H1 (cell line): ENCODE measurements around the gene LBP. TPM values are rescaled to one million over a fixed set of nuclear protein-coding genes. Genes with fewer than 3 reads are reported as not detected.
"Not testable (repeated sequence)": the region's sequence is repeated elsewhere in the genome, so short reads cannot be mapped to it uniquely, and the experiment has no call there.

Experiments used
- CTCF ChIA-PET: fragments of 300-600 bp; sonication (Branson Sonifier 250); formaldehyde crosslinking; loops from one replicate; lab custom pipeline; 2021; ENCODE audit not compliant: partially characterized antibody; lab: Charles Lee
- POLR2A ChIA-PET: fragments of 300-600 bp; sonication (Branson Sonifier 250); formaldehyde crosslinking; loops from one replicate; lab custom pipeline; 2021; ENCODE audit warnings: inconsistent platforms; ENCODE audit not compliant: partially characterized antibody; lab: Charles Lee
- DNase-seq, 2 experiments: peaks; one replicate each; pipeline versions ENCODE4 v3.0.0 to v3.0.0-alpha.2; 2010 to 2022; ENCODE audit warnings: low spot score in 2 of 2, low read depth in 1 of 2, mixed read lengths in 1 of 2
- FAIRE-seq: peaks from 2 replicates; lab custom pipeline; 2011; peaks lifted over from hg19 to GRCh38; lab: Jason Lieb, UNC
- H2AFZ ChIP-seq: 2 replicates; pipeline ENCODE4 v1.8.1; 2012; ENCODE audit warnings: low read length, inconsistent platforms
- H2AK5ac ChIP-seq: 2 replicates; pipeline ENCODE4 v1.6.1; 2013; ENCODE audit warnings: low read depth, low read length
- H2BK120ac ChIP-seq: replicated peaks from 2 replicates; pipeline ENCODE3; 2013; ENCODE audit warnings: low read depth, low read length, inconsistent platforms
- H2BK12ac ChIP-seq: 2 replicates; pipeline ENCODE4 v1.6.1; 2013; ENCODE audit warnings: low read depth, low read length
- H2BK15ac ChIP-seq: 2 replicates; pipeline ENCODE4 v1.6.1; 2013; ENCODE audit warnings: low read length
- H2BK20ac ChIP-seq: 2 replicates; pipeline ENCODE4 v1.6.1; 2013; ENCODE audit warnings: low read length
- H2BK5ac ChIP-seq: 2 replicates; pipeline ENCODE4 v1.6.1; 2013; ENCODE audit warnings: low read depth, low read length
- H3K14ac ChIP-seq: 2 replicates; pipeline ENCODE4 v1.6.1; 2013; ENCODE audit warnings: inconsistent platforms; ENCODE audit not compliant: insufficient read length
- H3K18ac ChIP-seq: 2 replicates; pipeline ENCODE4 v1.6.1; 2013; ENCODE audit warnings: low read length; ENCODE audit errors: extremely low read depth
- H3K23ac ChIP-seq: 2 replicates; pipeline ENCODE4 v1.6.1; 2013; ENCODE audit warnings: inconsistent platforms; ENCODE audit not compliant: insufficient read length
- H3K23me2 ChIP-seq: 2 replicates; pipeline ENCODE4 v1.6.1; 2013; ENCODE audit warnings: low read depth, low read length
- H3K27ac ChIP-seq: 2 replicates; pipeline ENCODE4 v1.6.1; 2011; ENCODE audit warnings: low read depth, low read length, inconsistent platforms
- H3K27me3 ChIP-seq, 4 experiments: replicated peaks in 1 of 4; 1 replicate in 1 of 4; 2 replicates in 3 of 4; pipeline versions ENCODE4 v1.6.1 to v1.8.1; 2011 to 2013; ENCODE audit warnings: low read length in 3 of 4, mild to moderate bottlenecking in 3 of 4, inconsistent platforms in 2 of 4, mixed read lengths in 2 of 4, moderate library complexity in 1 of 4; ENCODE audit not compliant: control insufficient read depth in 3 of 4, insufficient read depth in 3 of 4; ENCODE audit errors: extremely low read depth in 1 of 4
- H3K36me3 ChIP-seq, 4 experiments: 2 replicates each; pipeline versions ENCODE4 v1.6.1 to v1.8.1; 2011 to 2013; ENCODE audit warnings: mild to moderate bottlenecking in 4 of 4, low read length in 3 of 4, moderate library complexity in 2 of 4, control low read depth in 1 of 4, inconsistent platforms in 1 of 4; ENCODE audit not compliant: insufficient read depth in 4 of 4, control insufficient read depth in 2 of 4
- H3K4ac ChIP-seq: replicated peaks from 2 replicates; pipeline ENCODE3; 2013; ENCODE audit warnings: low read length, low read depth, mixed read lengths, inconsistent platforms; ENCODE audit not compliant: insufficient read length
- H3K4me1 ChIP-seq, 4 experiments: replicated peaks in 1 of 4; 1 replicate in 1 of 4; 2 replicates in 3 of 4; pipeline versions ENCODE4 v1.6.1 to v1.8.1; 2011 to 2013; ENCODE audit warnings: low read length in 3 of 4, inconsistent platforms in 2 of 4, mixed read lengths in 1 of 4; ENCODE audit not compliant: insufficient read depth in 4 of 4, control insufficient read depth in 3 of 4
- H3K4me2 ChIP-seq, 2 experiments: 2 replicates each; pipeline versions ENCODE4 v1.6.1 to v1.8.1; 2011 to 2013; ENCODE audit warnings: low read depth in 2 of 2, low read length in 2 of 2, control low read depth in 1 of 2, inconsistent platforms in 1 of 2, mild to moderate bottlenecking in 1 of 2; ENCODE audit not compliant: insufficient read depth in 1 of 2
- H3K4me3 ChIP-seq, 4 experiments: fragments of 200-600, 300-600 bp in 1 of 4; sonication (generic), shearing (Covaris generic), sonication (Bioruptor Twin) in 1 of 4; 2 replicates each; pipeline versions ENCODE4 v1.5.1 to v1.8.1; 2011 to 2016; ENCODE audit warnings: low read length in 4 of 4, low read depth in 3 of 4, control low read depth in 2 of 4, inconsistent platforms in 2 of 4, mild to moderate bottlenecking in 2 of 4, mixed read lengths in 1 of 4, moderate library complexity in 1 of 4; ENCODE audit not compliant: insufficient read depth in 2 of 4; ENCODE audit errors: extremely low read depth in 1 of 4
- H3K56ac ChIP-seq: replicated peaks from 2 replicates; pipeline ENCODE3; 2013; ENCODE audit warnings: low read depth, mild to moderate bottlenecking, mixed read lengths, low read length, inconsistent platforms; ENCODE audit not compliant: insufficient read length
- H3K79me1 ChIP-seq: 2 replicates; pipeline ENCODE4 v1.6.1; 2013; ENCODE audit warnings: low read depth, low read length, control low read depth
- H3K79me2 ChIP-seq, 2 experiments: 2 replicates each; pipeline versions ENCODE4 v1.6.1 to v1.8.1; 2012 to 2013; ENCODE audit warnings: low read length in 2 of 2, mild to moderate bottlenecking in 2 of 2, inconsistent platforms in 1 of 2; ENCODE audit not compliant: insufficient read depth in 2 of 2, control insufficient read depth in 1 of 2
- H3K9ac ChIP-seq, 4 experiments: replicated peaks in 1 of 4; 1 replicate in 1 of 4; 2 replicates in 3 of 4; pipeline versions ENCODE4 v1.6.1 to v1.8.1; 2011 to 2013; ENCODE audit warnings: low read depth in 3 of 4, low read length in 3 of 4, control low read depth in 2 of 4, mild to moderate bottlenecking in 2 of 4, moderate library complexity in 2 of 4, inconsistent platforms in 1 of 4; ENCODE audit errors: extremely low read depth in 1 of 4
- H3K9me3 ChIP-seq, 2 experiments: 2 replicates each; pipeline versions ENCODE4 v1.6.1 to v1.8.1; 2012 to 2013; ENCODE audit warnings: mild to moderate bottlenecking in 2 of 2, moderate library complexity in 2 of 2, control low read depth in 1 of 2, inconsistent platforms in 1 of 2, low read depth in 1 of 2, low read length in 1 of 2, mixed read lengths in 1 of 2; ENCODE audit not compliant: insufficient read depth in 2 of 2
- H4K20me1 ChIP-seq, 2 experiments: replicated peaks in 1 of 2; 2 replicates each; pipeline versions ENCODE3 to v1.8.1; 2011 to 2013; ENCODE audit warnings: inconsistent platforms in 2 of 2, low read length in 2 of 2, mild to moderate bottlenecking in 1 of 2; ENCODE audit not compliant: insufficient read depth in 2 of 2, control insufficient read depth in 1 of 2
- H4K5ac ChIP-seq: 2 replicates; pipeline ENCODE4 v1.6.1; 2013; ENCODE audit warnings: low read length, low read depth, mixed read lengths, inconsistent platforms; ENCODE audit not compliant: insufficient read length
- H4K8ac ChIP-seq: 2 replicates; pipeline ENCODE4 v1.8.0; 2013; ENCODE audit warnings: mild to moderate bottlenecking, moderate library complexity, low read length, inconsistent platforms; ENCODE audit not compliant: insufficient read depth; ENCODE audit errors: extremely low read depth
- H4K91ac ChIP-seq: replicated peaks from 2 replicates; pipeline ENCODE3; 2013; ENCODE audit warnings: low read length, mixed read lengths, inconsistent platforms; ENCODE audit not compliant: insufficient read length
- WGBS, 2 experiments: shearing (Covaris generic) in 1 of 2; methylation state at CpG; one replicate each; pipeline versions ENCODE4 v1.1.6 to v1.1.7; 2013 to 2015; ENCODE audit warnings: low lambda C conversion rate in 2 of 2, mixed read lengths in 2 of 2, inconsistent platforms in 1 of 2, low coverage in 1 of 2, missing lambda C conversion rate in 1 of 2; ENCODE audit not compliant: insufficient replicate concordance in 2 of 2, insufficient coverage in 1 of 2, insufficient read length in 1 of 2; ENCODE audit errors: extremely low coverage in 1 of 2, missing lambda C conversion rate in 1 of 2; 5-methylcytosine and 5-hydroxymethylcytosine counted together
- polyA plus RNA-seq, 7 experiments: library from polyadenylated mRNA; depleted of rRNA in 3 of 7; stranded (reverse) in 5 of 7; unstranded in 2 of 7; fragments of >200 nt in 5 of 7; fragments of 200-250 nt in 2 of 7; gene quantifications; 1 replicate in 5 of 7; 2 replicates in 1 of 7; 4 replicates in 1 of 7; pipeline versions ENCODE4 v1.2.1 to v1.2.3, GENCODE V29; 2011 to 2013; ENCODE audit warnings: missing spikeins in 2 of 7, mixed read lengths in 2 of 7
- total RNA-seq: library from RNA; stranded (reverse); fragmentation: NEBNext Ultra II Directional; extraction: Animal tissue kit (Norgen Biotek cat#: 25700); gene quantifications from 2 replicates; pipeline ENCODE4 v1.2.1, GENCODE V29; 2021
- TF ChIP-seq, protein P1 (sequence below), 3 experiments: IDR thresholded peaks; 1 replicate in 2 of 3; 2 replicates in 1 of 3; pipeline versions ENCODE4 v1.5.1 to v1.6.1; 2011; ENCODE audit warnings: low read length in 3 of 3, mild to moderate bottlenecking in 3 of 3, inconsistent platforms in 2 of 3, low read depth in 1 of 3, moderate library complexity in 1 of 3; ENCODE audit not compliant: insufficient read depth in 1 of 3; ENCODE audit errors: control extremely low read depth in 1 of 3

Gene LBP
- total and polyA plus RNA-seq, 2 of the 8 experiments (the other 6 are each of a cell fraction or from before 2014, with no cell fraction given), result 0.60 to 0.63 TPM

DNA sequence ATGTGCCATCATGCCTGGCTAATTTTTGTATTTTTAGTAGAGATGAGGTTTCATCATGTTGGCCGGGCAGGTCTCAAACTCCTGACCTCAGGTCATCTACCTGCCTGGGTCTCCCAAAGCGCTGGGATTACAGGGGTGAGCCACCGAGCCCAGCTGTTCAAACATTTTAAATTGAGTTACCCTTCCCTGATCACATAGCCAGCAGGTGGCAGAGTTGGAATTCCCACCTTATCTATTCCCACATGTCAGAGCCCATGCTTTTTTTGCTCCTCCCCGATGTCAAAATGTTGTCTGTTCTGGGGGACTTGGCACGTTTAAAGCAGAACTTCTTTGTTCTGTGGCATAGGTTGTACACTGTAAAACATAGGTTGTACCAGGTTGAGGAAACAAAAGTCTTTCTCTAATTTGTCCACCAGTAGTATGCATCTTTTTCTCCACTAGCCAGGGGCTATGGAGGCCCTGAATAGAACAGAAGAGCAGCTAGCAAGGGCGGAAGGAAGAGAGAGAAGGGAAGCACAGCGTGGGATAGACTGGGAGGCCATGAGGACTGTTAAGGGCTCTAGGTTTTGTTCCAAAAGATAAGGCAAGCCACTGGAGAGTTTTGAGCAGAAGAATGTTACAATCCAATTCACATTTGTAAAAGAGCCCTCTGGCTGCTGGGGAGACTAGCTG lies 7.3 kb upstream of the LBP start (continued):
- TF ChIP-seq, protein P1, sequence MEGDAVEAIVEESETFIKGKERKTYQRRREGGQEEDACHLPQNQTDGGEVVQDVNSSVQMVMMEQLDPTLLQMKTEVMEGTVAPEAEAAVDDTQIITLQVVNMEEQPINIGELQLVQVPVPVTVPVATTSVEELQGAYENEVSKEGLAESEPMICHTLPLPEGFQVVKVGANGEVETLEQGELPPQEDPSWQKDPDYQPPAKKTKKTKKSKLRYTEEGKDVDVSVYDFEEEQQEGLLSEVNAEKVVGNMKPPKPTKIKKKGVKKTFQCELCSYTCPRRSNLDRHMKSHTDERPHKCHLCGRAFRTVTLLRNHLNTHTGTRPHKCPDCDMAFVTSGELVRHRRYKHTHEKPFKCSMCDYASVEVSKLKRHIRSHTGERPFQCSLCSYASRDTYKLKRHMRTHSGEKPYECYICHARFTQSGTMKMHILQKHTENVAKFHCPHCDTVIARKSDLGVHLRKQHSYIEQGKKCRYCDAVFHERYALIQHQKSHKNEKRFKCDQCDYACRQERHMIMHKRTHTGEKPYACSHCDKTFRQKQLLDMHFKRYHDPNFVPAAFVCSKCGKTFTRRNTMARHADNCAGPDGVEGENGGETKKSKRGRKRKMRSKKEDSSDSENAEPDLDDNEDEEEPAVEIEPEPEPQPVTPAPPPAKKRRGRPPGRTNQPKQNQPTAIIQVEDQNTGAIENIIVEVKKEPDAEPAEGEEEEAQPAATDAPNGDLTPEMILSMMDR (IDR thresholded peaks at IDR 0.05; ENCODE audit: control extremely low read depth in 1 of 3, insufficient read depth in 1 of 3, low read depth in 1 of 3, low read length in 3 of 3), result peak; percentile 8 to 71 (median 53)
- TF ChIP-seq, all 59 proteins: peak for 7

DNA sequence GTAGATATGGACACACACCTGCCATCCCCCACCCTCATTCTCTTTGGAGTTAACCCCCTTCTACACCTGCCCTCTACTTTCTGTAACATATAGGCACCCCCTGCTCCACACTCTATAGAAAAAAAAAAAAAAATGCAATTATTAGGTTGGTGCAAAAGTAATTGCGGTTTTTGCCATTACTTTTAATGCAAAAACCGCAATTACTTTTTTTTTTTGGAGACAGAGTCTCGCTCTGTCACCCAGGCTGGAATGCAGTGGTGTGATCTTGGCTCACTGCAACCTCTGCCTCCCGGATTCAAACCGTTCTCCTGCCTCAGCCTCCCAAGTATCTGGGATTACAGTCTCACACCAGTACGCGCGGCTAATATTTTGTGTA lies 6.8 kb upstream of the LBP start:
- ChIA-PET POLR2A (interaction anchor here (1.5 to 4.2 kb wide), 5 partner anchors 16 to 107 kb away, joined by 3 to 26 read pairs (median 8); partner anchors contain the start of gene SNHG17), CTCF (interaction anchor here (0.9 to 9.6 kb wide), 12 partner anchors 15 to 95 kb away, joined by 3 to 390 read pairs (median 28); partner anchors contain the start of gene LBP)
- not testable (repeated sequence) for H2BK5ac ChIP-seq, H3K18ac ChIP-seq, H4K5ac ChIP-seq, H3K79me1 ChIP-seq, H2BK15ac ChIP-seq, FAIRE-seq, DNase-seq, H3K9me3 ChIP-seq, H3K23me2 ChIP-seq, H2BK120ac ChIP-seq, H4K91ac ChIP-seq, H3K4me2 ChIP-seq, H2AK5ac ChIP-seq, H2AFZ ChIP-seq, H4K20me1 ChIP-seq, H4K8ac ChIP-seq, H3K23ac ChIP-seq, H3K79me2 ChIP-seq, H3K9ac ChIP-seq, H3K56ac ChIP-seq, H3K27ac ChIP-seq, H3K4me3 ChIP-seq, H3K36me3 ChIP-seq, H3K14ac ChIP-seq, H3K27me3 ChIP-seq, H3K4ac ChIP-seq
- peak overlapping the region; percentile 70; the same call in 1 of the 2 replicates for H2BK12ac ChIP-seq
- 81% methylated on average over 8 of the region's 8 CpGs; no CpG with 5 or more reads in 1 of the 2 experiments for WGBS, 2 experiments
- H2BK20ac ChIP-seq, result peak overlapping the region; percentile 64; the same call in 1 of the 2 replicates
- peaks cover 10 to 24% (median 15%) of the 10 kb centered on the region in 4 experiments for H3K4me1 ChIP-seq
